Keratinocyte (primary cell): ENCODE measurements around the gene GTSF1L.

ENCODE experiments used
- EZH2 ChIP-seq: IDR thresholded peaks from one replicate; pipeline ENCODE4 v1.6.1; 2012; ENCODE audit warnings: inconsistent platforms, mild to moderate bottlenecking, low read length, moderate library complexity
- TF ChIP-seq, protein P1 (sequence below), 3 experiments: IDR thresholded peaks in 1 of 3; conservative IDR thresholded peaks in 1 of 3; optimal IDR thresholded peaks in 1 of 3; 2 replicates in 2 of 3; 3 replicates in 1 of 3; pipeline versions ENCODE3 to v1.5.1; 2011; ENCODE audit warnings: low read length in 3 of 3, mild to moderate bottlenecking in 3 of 3, moderate library complexity in 2 of 3, control low read depth in 1 of 3, inconsistent platforms in 1 of 3; ENCODE audit not compliant: insufficient read depth in 2 of 3; ENCODE audit errors: extremely low read depth in 1 of 3

DNA sequence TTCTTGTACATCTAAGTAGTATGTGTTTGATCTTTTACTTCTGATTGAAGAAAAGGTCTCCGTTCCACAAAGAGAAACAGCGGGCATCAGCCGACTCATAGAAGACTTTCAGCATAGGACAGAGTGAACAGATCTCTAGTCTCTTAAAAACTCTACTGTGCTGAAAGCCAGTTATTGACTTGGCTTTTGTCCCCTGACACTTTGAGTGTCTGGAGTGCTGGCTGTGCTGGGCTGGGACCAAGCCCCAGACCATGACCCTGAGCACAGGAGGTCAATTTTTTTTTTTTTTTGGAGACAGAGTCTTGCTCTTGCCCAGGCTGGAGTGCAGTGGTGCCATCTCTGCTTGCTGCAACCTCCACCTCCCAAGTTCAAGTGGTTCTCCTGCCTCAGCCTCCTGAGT is 32.0 kb downstream of the GTSF1L start:
- TF ChIP-seq, protein P1, sequence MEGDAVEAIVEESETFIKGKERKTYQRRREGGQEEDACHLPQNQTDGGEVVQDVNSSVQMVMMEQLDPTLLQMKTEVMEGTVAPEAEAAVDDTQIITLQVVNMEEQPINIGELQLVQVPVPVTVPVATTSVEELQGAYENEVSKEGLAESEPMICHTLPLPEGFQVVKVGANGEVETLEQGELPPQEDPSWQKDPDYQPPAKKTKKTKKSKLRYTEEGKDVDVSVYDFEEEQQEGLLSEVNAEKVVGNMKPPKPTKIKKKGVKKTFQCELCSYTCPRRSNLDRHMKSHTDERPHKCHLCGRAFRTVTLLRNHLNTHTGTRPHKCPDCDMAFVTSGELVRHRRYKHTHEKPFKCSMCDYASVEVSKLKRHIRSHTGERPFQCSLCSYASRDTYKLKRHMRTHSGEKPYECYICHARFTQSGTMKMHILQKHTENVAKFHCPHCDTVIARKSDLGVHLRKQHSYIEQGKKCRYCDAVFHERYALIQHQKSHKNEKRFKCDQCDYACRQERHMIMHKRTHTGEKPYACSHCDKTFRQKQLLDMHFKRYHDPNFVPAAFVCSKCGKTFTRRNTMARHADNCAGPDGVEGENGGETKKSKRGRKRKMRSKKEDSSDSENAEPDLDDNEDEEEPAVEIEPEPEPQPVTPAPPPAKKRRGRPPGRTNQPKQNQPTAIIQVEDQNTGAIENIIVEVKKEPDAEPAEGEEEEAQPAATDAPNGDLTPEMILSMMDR (optimal IDR thresholded peaks at IDR 0.05 in 1 of 3, IDR thresholded peaks at IDR 0.05 in 1 of 3, conservative IDR thresholded peaks at IDR 0.05 in 1 of 3; ENCODE audit: extremely low read depth in 1 of 3, insufficient read depth in 2 of 3, low read length in 3 of 3), result no peak
- TF ChIP-seq EZH2, result no peak
